Skeletal muscle tissue (tissue), 4 donors: ENCODE data around the gene C1QL1. TPM values are rescaled to one million over a fixed set of nuclear protein-coding genes. Genes with fewer than 3 reads are reported as not detected.

ENCODE experiments used
- H3K27ac ChIP-seq: one replicate; pipeline ENCODE4 v1.7.0; 2013; ENCODE audit warnings: mild to moderate bottlenecking, low read depth, low read length, inconsistent platforms
- H3K27me3 ChIP-seq, 3 donors: one replicate each; pipeline ENCODE4 v1.7.0; 2013; ENCODE audit warnings: low read length in 3 of 3; ENCODE audit not compliant: control insufficient read depth in 3 of 3, insufficient read depth in 3 of 3
- H3K36me3 ChIP-seq, 3 donors: one replicate each; pipeline ENCODE4 v1.7.0; 2013; ENCODE audit warnings: low read length in 3 of 3; ENCODE audit not compliant: control insufficient read depth in 3 of 3, insufficient read depth in 3 of 3
- H3K4me1 ChIP-seq, 3 donors: one replicate each; pipeline ENCODE4 v1.7.0; 2013; ENCODE audit warnings: low read length in 3 of 3, mild to moderate bottlenecking in 3 of 3; ENCODE audit not compliant: control insufficient read depth in 3 of 3, insufficient read depth in 3 of 3
- H3K4me3 ChIP-seq, 3 donors: one replicate each; pipeline ENCODE4 v1.7.0; 2013; ENCODE audit warnings: low read length in 3 of 3
- H3K9ac ChIP-seq, 3 donors: one replicate each; pipeline ENCODE4 v1.7.0; 2013; ENCODE audit warnings: low read length in 3 of 3, mild to moderate bottlenecking in 3 of 3, moderate library complexity in 2 of 3, low read depth in 1 of 3
- H3K9me3 ChIP-seq, 3 donors: one replicate each; pipeline ENCODE4 v1.7.0; 2013; ENCODE audit warnings: low read length in 3 of 3; ENCODE audit not compliant: control insufficient read depth in 3 of 3
- total RNA-seq: library from RNA; depleted of rRNA; stranded (reverse); fragments of >200 nt; gene quantifications from one replicate; pipeline ENCODE4 v1.2.3, GENCODE V29; 2014
- donor health status: Osteomylitis.

Gene C1QL1
- total RNA-seq = 1.0 TPM

GRCh38 chr17:44968225-44969143, at the start of gene C1QL1:
Gene C1QL1 (minus strand): TSS chr17:44968303. CDS start chr17:44968048, 255 bp downstream.
- no peaks in the 10 kb centered on the region for H3K36me3 ChIP-seq
- peaks cover 50 to 66% (median 53%) of the 10 kb centered on the region in 3 donors for H3K27me3 ChIP-seq
- H3K9ac ChIP-seq = peak within 1 kb of the TSS in 1 of 3 donors; percentile 8
- H3K9me3 ChIP-seq = no peaks in the 10 kb centered on the region
- peaks cover 11 to 22% (median 22%) of the 10 kb centered on the region in 3 donors for H3K4me1 ChIP-seq
- H3K27ac ChIP-seq = no peak within 1 kb of the TSS
- H3K4me3 ChIP-seq = peak within 1 kb of the TSS; percentile 35 to 56 (median 36)

- Histone ChIP-seq H3K36me3 (no peaks in the 10 kb centered on the region), H3K27me3 (peaks cover 0 to 5% (median 5%) of the 10 kb centered on the region in 3 donors), H3K4me1 (peaks cover 30 to 34% (median 33%) of the 10 kb centered on the region in 3 donors), H3K27ac (no peak overlapping the region), H3K4me3 (no peak overlapping the region), H3K9ac (no peak overlapping the region), H3K9me3 (no peaks in the 10 kb centered on the region)
These were observed 48.7 kb upstream of the C1QL1 start for GRCh38 chr17:45016823-45017222.

- no peaks in the 10 kb centered on the region for H3K9me3 ChIP-seq
- H3K36me3 ChIP-seq = no peaks in the 10 kb centered on the region
- no peak overlapping the region for H3K27ac ChIP-seq
- H3K4me3 ChIP-seq = no peak overlapping the region
- peaks cover 0 to 5% (median 2%) of the 10 kb centered on the region in 3 donors for H3K27me3 ChIP-seq
- peaks cover 25 to 28% (median 28%) of the 10 kb centered on the region in 3 donors for H3K4me1 ChIP-seq
- H3K9ac ChIP-seq = no peak overlapping the region
These were observed 48.1 kb upstream of the C1QL1 start for GRCh38 chr17:45016237-45016636.

GRCh38 chr17:45013021-45013997, 45.2 kb upstream of the C1QL1 start:
- no peak overlapping the region for H3K27ac ChIP-seq
- no peaks in the 10 kb centered on the region for H3K9me3 ChIP-seq
- no peaks in the 10 kb centered on the region for H3K36me3 ChIP-seq
- H3K27me3 ChIP-seq = peaks cover 0 to 3% (median 0%) of the 10 kb centered on the region in 3 donors
- peaks cover 8 to 12% (median 11%) of the 10 kb centered on the region in 3 donors for H3K4me1 ChIP-seq
- H3K4me3 ChIP-seq = peak overlapping the region in 1 of 3 donors; percentile 7
- no peak overlapping the region for H3K9ac ChIP-seq

- no peaks in the 10 kb centered on the region for H3K9me3 ChIP-seq
- H3K27me3 ChIP-seq = peaks cover 0 to 3% (median 0%) of the 10 kb centered on the region in 3 donors
- H3K27ac ChIP-seq = no peak overlapping the region
- no peak overlapping the region for H3K4me3 ChIP-seq
- no peak overlapping the region for H3K9ac ChIP-seq
- H3K4me1 ChIP-seq = peaks cover 5 to 7% (median 7%) of the 10 kb centered on the region in 3 donors
- H3K36me3 ChIP-seq = no peaks in the 10 kb centered on the region
These were observed 43.7 kb upstream of the C1QL1 start for GRCh38 chr17:45011767-45012166.

- H3K27me3 ChIP-seq = peaks cover 0 to 3% (median 0%) of the 10 kb centered on the region in 3 donors
- H3K27ac ChIP-seq = no peak overlapping the region
These were observed 41.8 kb upstream of the C1QL1 start for GRCh38 chr17:45009676-45010467.

GRCh38 chr17:45008216-45008615, 40.1 kb upstream of the C1QL1 start:
- H3K9ac ChIP-seq = no peak overlapping the region
- H3K36me3 ChIP-seq = no peaks in the 10 kb centered on the region
- no peak overlapping the region for H3K27ac ChIP-seq
- peaks cover 0 to 3% (median 0%) of the 10 kb centered on the region in 3 donors for H3K27me3 ChIP-seq
- no peak overlapping the region for H3K4me3 ChIP-seq
- no peaks in the 10 kb centered on the region for H3K9me3 ChIP-seq
- H3K4me1 ChIP-seq = peaks cover 5 to 7% (median 6%) of the 10 kb centered on the region in 3 donors

More at GRCh38 chr17:45009676-45010467, 41.8 kb upstream of the C1QL1 start:
- H3K9me3 ChIP-seq = no peaks in the 10 kb centered on the region
- H3K9ac ChIP-seq = no peak overlapping the region
- H3K4me1 ChIP-seq = peaks cover 5 to 7% (median 7%) of the 10 kb centered on the region in 3 donors
- H3K4me3 ChIP-seq = no peak overlapping the region
- H3K36me3 ChIP-seq = no peaks in the 10 kb centered on the region

- Histone ChIP-seq H3K27me3 (peaks cover 0 to 3% (median 0%) of the 10 kb centered on the region in 3 donors), H3K27ac (no peak overlapping the region), H3K9me3 (no peaks in the 10 kb centered on the region), H3K4me3 (no peak overlapping the region), H3K36me3 (no peaks in the 10 kb centered on the region), H3K4me1 (no peaks in the 10 kb centered on the region), H3K9ac (no peak overlapping the region)
These were observed 38.9 kb upstream of the C1QL1 start for GRCh38 chr17:45006927-45007461.

- no peaks in the 10 kb centered on the region for H3K9me3 ChIP-seq
- peaks cover 0 to 3% (median 0%) of the 10 kb centered on the region in 3 donors for H3K27me3 ChIP-seq
- H3K36me3 ChIP-seq = no peaks in the 10 kb centered on the region
- H3K9ac ChIP-seq = no peak overlapping the region
- no peaks in the 10 kb centered on the region for H3K4me1 ChIP-seq
- H3K27ac ChIP-seq = no peak overlapping the region
- no peak overlapping the region for H3K4me3 ChIP-seq
These were observed 37.6 kb upstream of the C1QL1 start for GRCh38 chr17:45005700-45006099.
